ENCODE data around the gene USP1. TPM values are rescaled to one million over a fixed set of nuclear protein-coding genes. Genes with fewer than 3 reads are reported as not detected.
A peak's percentile ranks its signal among the peaks of the same experiment; 100 is the strongest.

Gene USP1
- polyA plus RNA-seq, 1 experiment = 4.3 TPM

DNA sequence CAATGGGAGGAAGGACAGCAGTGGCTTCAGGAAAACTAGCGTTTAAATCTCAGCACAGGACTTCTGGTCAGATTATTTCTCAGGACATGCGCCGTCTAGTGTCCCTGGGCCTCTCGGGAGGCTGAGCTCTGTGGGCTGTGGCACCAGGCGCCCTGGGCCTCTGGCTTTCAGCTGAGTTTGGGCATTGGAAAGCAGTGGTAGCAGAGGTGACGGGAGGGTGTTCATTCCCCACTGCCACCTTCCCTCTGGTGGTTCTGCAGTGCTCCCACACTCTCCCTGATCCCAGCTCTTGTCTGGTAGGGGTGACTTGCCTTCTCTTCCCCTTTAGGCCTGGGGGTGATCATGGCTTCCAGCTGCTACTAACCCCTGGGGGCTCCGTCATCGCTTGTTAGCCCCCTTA is 42.2 kb upstream of the USP1 start:
- no peaks in the 10 kb centered on the region for H3K36me3 ChIP-seq (ENCODE audit: control insufficient read depth, insufficient read depth, low read length)

GRCh38 chr1:62395291-62395690 is 41.6 kb upstream of the USP1 start:
- ChIA-PET POLR2A (no interaction called here), CTCF (interaction anchor here (0.5 kb wide), 1 partner anchor 49 kb away, joined by 4 read pairs; no protein-coding TSS in a partner anchor)
- no peaks in the 10 kb centered on the region for H3K36me3 ChIP-seq (ENCODE audit: control insufficient read depth, insufficient read depth, low read length)
- DNase-seq (ENCODE audit: low read depth) = no peak
- H3K4me3 ChIP-seq (ENCODE audit: low read depth, low read length) = no peak overlapping the region
- TF ChIP-seq, protein P1, sequence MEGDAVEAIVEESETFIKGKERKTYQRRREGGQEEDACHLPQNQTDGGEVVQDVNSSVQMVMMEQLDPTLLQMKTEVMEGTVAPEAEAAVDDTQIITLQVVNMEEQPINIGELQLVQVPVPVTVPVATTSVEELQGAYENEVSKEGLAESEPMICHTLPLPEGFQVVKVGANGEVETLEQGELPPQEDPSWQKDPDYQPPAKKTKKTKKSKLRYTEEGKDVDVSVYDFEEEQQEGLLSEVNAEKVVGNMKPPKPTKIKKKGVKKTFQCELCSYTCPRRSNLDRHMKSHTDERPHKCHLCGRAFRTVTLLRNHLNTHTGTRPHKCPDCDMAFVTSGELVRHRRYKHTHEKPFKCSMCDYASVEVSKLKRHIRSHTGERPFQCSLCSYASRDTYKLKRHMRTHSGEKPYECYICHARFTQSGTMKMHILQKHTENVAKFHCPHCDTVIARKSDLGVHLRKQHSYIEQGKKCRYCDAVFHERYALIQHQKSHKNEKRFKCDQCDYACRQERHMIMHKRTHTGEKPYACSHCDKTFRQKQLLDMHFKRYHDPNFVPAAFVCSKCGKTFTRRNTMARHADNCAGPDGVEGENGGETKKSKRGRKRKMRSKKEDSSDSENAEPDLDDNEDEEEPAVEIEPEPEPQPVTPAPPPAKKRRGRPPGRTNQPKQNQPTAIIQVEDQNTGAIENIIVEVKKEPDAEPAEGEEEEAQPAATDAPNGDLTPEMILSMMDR (IDR thresholded peaks at IDR 0.05; ENCODE audit: insufficient read depth, low read depth, low read length) = no peak
- H3K27me3 ChIP-seq (ENCODE audit: control insufficient read depth, insufficient read depth, low read length) = no peaks in the 10 kb centered on the region

More for the DNA sequence above, 42.2 kb upstream of the USP1 start:
- TF ChIP-seq, protein P1 (IDR thresholded peaks at IDR 0.05; ENCODE audit: insufficient read depth, low read depth, low read length) = no peak
- ChIA-PET POLR2A (no interaction called here), CTCF (interaction anchor here (0.5 to 0.7 kb wide), 2 partner anchors 48 to 283 kb away, joined by 3 to 4 read pairs; no protein-coding TSS in a partner anchor)
- DNase-seq (ENCODE audit: low read depth) = no peak
- no peaks in the 10 kb centered on the region for H3K27me3 ChIP-seq (ENCODE audit: control insufficient read depth, insufficient read depth, low read length)
- H3K4me3 ChIP-seq (ENCODE audit: low read depth, low read length) = no peak overlapping the region

GRCh38 chr1:62396871-62397270 is 40.0 kb upstream of the USP1 start:
- Histone ChIP-seq H3K4me3 (ENCODE audit: low read depth, low read length) (no peak overlapping the region), H3K36me3 (ENCODE audit: control insufficient read depth, insufficient read depth, low read length) (no peaks in the 10 kb centered on the region), H3K27me3 (ENCODE audit: control insufficient read depth, insufficient read depth, low read length) (no peaks in the 10 kb centered on the region)
- no peak for DNase-seq (ENCODE audit: low read depth)
- TF ChIP-seq, protein P1 (IDR thresholded peaks at IDR 0.05; ENCODE audit: insufficient read depth, low read depth, low read length) = no peak
- ChIA-PET POLR2A (no interaction called here), CTCF (interaction anchor here (1.5 kb wide), 1 partner anchor 222 kb away, joined by 9 read pairs; no protein-coding TSS in a partner anchor)

DNA sequence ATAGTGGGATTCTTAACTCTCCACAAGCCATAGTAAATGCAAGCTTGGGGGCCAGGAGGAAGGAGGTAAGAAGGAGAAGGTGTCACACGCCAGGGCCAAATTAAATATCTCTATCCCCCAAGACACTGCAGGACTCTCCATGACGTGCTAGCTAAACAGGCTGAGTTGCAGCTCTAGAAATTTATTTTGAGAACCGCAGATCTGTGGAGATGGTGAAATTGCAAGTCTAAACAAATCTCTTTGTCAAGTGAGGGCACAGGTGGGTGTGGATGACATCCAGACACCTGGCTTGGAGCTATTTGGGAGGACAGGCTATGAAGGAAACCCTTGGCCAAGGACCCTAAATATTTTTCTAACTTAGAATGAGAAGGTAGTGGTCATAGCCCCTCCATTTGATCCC is 39.5 kb upstream of the USP1 start:
- ChIA-PET POLR2A (no interaction called here), CTCF (interaction anchor here (1.5 kb wide), 1 partner anchor 222 kb away, joined by 9 read pairs; no protein-coding TSS in a partner anchor)
- Histone ChIP-seq H3K36me3 (ENCODE audit: control insufficient read depth, insufficient read depth, low read length) (no peaks in the 10 kb centered on the region), H3K27me3 (ENCODE audit: control insufficient read depth, insufficient read depth, low read length) (no peaks in the 10 kb centered on the region), H3K4me3 (ENCODE audit: low read depth, low read length) (no peak overlapping the region)
- TF ChIP-seq, protein P1 (IDR thresholded peaks at IDR 0.05; ENCODE audit: insufficient read depth, low read depth, low read length) = no peak
- DNase-seq (ENCODE audit: low read depth) = no peak

DNA sequence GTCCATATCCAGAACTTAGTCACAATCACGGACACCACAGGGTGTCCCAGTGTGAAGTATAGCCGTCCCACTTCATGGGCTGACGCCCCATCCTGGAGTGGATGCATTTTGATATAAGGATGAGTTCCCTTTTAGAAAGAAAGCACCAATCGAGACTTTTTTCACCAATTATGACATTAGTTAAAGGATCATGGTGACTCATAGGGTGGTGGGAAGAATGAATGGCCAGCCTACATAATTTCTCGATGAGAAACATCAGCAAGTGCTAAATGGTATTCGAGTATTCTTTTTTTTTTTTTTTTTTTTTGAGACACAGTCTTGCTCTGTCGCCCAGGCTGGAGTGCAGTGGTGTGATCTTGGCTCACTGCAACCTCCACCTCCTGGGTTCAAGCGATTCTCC is 38.5 kb upstream of the USP1 start:
- Histone ChIP-seq H3K4me3 (ENCODE audit: low read depth, low read length) (no peak overlapping the region), H3K36me3 (ENCODE audit: control insufficient read depth, insufficient read depth, low read length) (no peaks in the 10 kb centered on the region), H3K27me3 (ENCODE audit: control insufficient read depth, insufficient read depth, low read length) (no peaks in the 10 kb centered on the region)
- TF ChIP-seq, protein P1 (IDR thresholded peaks at IDR 0.05; ENCODE audit: insufficient read depth, low read depth, low read length) = no peak
- POLR2A ChIA-PET = no interaction called here
- CTCF ChIA-PET = no interaction called here
- peak; percentile 58 for DNase-seq (ENCODE audit: low read depth)
